ENCODE data around the gene RSPO4.
"Not testable (repeated sequence)": the region's sequence is repeated elsewhere in the genome, so short reads cannot be mapped to it uniquely, and the experiment has no call there.

RSPO4 gene

DNA sequence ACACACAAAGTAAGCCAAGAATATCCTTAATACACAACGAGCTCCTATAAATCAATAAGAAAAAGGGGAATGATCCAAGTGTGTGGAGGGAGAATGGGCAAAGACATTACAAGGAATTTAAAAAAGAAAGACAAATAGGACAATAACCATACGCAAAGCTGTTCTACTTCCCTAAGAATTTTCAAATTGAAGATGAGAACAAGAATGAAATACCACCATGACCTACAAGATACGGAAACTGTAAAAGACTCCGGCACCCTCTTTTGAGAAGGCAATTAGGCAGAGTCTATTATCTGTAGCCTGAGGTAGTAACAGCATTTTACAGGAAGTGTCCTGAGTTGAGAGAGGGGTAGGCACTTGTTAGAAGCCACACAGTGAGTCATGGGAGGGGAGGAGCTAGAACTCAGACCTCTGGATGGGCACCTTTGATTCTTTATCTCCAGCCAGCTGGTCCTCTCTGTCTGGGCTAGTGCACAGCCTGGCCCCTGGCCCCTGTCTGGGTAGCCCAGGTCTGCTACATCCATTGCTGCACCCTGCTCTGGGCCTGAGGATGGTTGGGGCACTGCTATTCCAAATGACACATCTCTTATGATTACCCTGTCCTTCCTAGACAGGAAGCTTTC, 15.3 kb downstream of the RSPO4 start:
- Histone ChIP-seq H3K27me3 (ENCODE audit: insufficient read depth, low read length) (no peaks in the 10 kb centered on the region), H3K9me3 (ENCODE audit: insufficient read depth, low read depth, low read length) (no peaks in the 10 kb centered on the region), H3K9ac (ENCODE audit: low read depth, low read length) (no peak overlapping the region), H3K4me1 (ENCODE audit: insufficient read depth, low read length) (peaks cover 4% of the 10 kb centered on the region; the same call in 1 of the 2 replicates), H3K4me3 (ENCODE audit: low read length) (no peak overlapping the region), H3K27ac (ENCODE audit: low read length) (no peak overlapping the region), H3K36me3 (ENCODE audit: insufficient read depth, low read depth, low read length) (no peaks in the 10 kb centered on the region)

- H3K27ac ChIP-seq (ENCODE audit: low read length); H3K36me3 ChIP-seq (ENCODE audit: insufficient read depth, low read depth, low read length); H3K4me3 ChIP-seq (ENCODE audit: low read length); H3K9me3 ChIP-seq (ENCODE audit: insufficient read depth, low read depth, low read length); H3K4me1 ChIP-seq (ENCODE audit: insufficient read depth, low read length); H3K9ac ChIP-seq (ENCODE audit: low read depth, low read length); H3K27me3 ChIP-seq (ENCODE audit: insufficient read depth, low read length): not testable (repeated sequence)
Observed at GRCh38 chr20:984994-985393, 17.1 kb downstream of the RSPO4 start.

DNA sequence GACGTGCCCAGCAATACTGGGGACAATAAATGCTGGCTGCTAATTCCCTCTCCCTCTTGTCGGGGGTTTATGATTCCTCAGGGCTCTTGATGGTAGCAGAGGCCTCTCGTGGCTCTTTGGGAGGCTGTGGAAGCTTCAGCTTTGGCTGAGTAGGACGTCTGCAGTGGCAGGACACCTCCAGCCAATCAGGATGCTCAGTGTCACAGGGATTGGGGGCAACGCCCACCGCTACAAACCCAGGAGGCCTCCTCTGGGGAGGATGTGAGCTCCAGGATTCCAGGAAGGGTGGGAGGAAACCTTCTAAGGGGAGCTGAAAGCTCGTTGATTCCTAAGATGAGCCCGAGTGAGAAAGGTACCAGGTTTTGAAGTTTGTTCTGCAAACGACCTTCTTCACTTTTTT, 19.4 kb downstream of the RSPO4 start:
- Histone ChIP-seq H3K9ac (ENCODE audit: low read depth, low read length) (no peak overlapping the region), H3K27me3 (ENCODE audit: insufficient read depth, low read length) (no peaks in the 10 kb centered on the region), H3K4me1 (ENCODE audit: insufficient read depth, low read length) (no peaks in the 10 kb centered on the region), H3K27ac (ENCODE audit: low read length) (no peak overlapping the region), H3K36me3 (ENCODE audit: insufficient read depth, low read depth, low read length) (no peaks in the 10 kb centered on the region), H3K4me3 (ENCODE audit: low read length) (no peak overlapping the region), H3K9me3 (ENCODE audit: insufficient read depth, low read depth, low read length) (no peaks in the 10 kb centered on the region)

- H3K4me3 ChIP-seq (ENCODE audit: low read length): no peak overlapping the region
- no peaks in the 10 kb centered on the region for H3K4me1 ChIP-seq (ENCODE audit: insufficient read depth, low read length)
- H3K9ac ChIP-seq (ENCODE audit: low read depth, low read length): no peak overlapping the region
- no peaks in the 10 kb centered on the region for H3K9me3 ChIP-seq (ENCODE audit: insufficient read depth, low read depth, low read length)
- no peak overlapping the region for H3K27ac ChIP-seq (ENCODE audit: low read length)
- no peaks in the 10 kb centered on the region for H3K27me3 ChIP-seq (ENCODE audit: insufficient read depth, low read length)
- no peaks in the 10 kb centered on the region for H3K36me3 ChIP-seq (ENCODE audit: insufficient read depth, low read depth, low read length)
Observed at GRCh38 chr20:977021-977420, 25.1 kb downstream of the RSPO4 start.

DNA sequence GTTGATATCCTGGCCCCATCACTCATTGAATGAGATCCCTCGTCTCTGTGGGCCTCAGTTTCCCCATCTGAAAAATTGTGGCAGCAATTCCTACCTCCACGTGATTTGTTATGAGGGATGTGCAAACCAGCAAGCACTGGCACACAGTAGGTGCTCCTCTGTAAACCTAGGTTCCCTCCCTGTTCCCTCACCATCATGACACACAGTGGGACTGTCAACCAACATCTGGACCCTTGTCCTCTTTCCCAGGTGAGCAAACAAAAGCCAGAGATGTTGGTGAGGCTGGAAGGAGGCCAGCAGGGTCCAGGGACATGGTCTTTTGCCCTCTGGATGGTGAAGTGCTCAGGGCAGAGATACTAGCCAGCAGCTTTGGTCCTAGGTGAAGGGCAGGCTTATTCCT, 26.1 kb downstream of the RSPO4 start:
- Histone ChIP-seq H3K27ac (ENCODE audit: low read length) (no peak overlapping the region), H3K27me3 (ENCODE audit: insufficient read depth, low read length) (no peaks in the 10 kb centered on the region), H3K4me3 (ENCODE audit: low read length) (no peak overlapping the region), H3K9ac (ENCODE audit: low read depth, low read length) (no peak overlapping the region), H3K9me3 (ENCODE audit: insufficient read depth, low read depth, low read length) (no peaks in the 10 kb centered on the region), H3K36me3 (ENCODE audit: insufficient read depth, low read depth, low read length) (no peaks in the 10 kb centered on the region), H3K4me1 (ENCODE audit: insufficient read depth, low read length) (no peaks in the 10 kb centered on the region)

DNA sequence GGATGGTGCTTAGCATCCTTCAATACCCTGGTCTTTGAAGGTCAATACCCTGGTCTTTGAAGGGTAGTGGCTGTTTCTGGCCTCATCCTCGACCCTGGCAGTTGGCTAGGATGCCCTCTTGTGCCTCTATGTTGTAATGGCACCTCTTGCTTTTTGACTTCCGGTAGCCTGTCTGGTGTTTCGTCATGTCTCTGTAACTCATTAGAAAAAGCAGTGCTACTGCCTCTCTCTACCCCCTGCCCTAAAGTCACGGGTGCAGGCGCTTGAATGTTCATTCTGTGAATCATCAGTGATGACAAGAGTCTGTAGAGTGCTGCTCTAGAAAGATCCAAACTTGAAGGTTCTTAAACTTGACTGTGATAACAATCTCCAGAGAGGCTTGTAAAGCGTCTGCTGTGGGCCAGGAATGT, 28.3 kb downstream of the RSPO4 start:
- 0 out of 2 replicates have a peak overlapping the region, but pooled peaks have one; percentile 24 for H3K9ac ChIP-seq (ENCODE audit: low read depth, low read length)
- no peaks in the 10 kb centered on the region for H3K4me1 ChIP-seq (ENCODE audit: insufficient read depth, low read length)
- no peaks in the 10 kb centered on the region for H3K27me3 ChIP-seq (ENCODE audit: insufficient read depth, low read length)
- H3K9me3 ChIP-seq (ENCODE audit: insufficient read depth, low read depth, low read length): no peaks in the 10 kb centered on the region
- no peak overlapping the region for H3K4me3 ChIP-seq (ENCODE audit: low read length)
- no peaks in the 10 kb centered on the region for H3K36me3 ChIP-seq (ENCODE audit: insufficient read depth, low read depth, low read length)
- H3K27ac ChIP-seq (ENCODE audit: low read length): no peak overlapping the region

GRCh38 chr20:972256-972655, 29.9 kb downstream of the RSPO4 start:
- H3K4me3 ChIP-seq (ENCODE audit: low read length): no peak overlapping the region
- no peaks in the 10 kb centered on the region for H3K9me3 ChIP-seq (ENCODE audit: insufficient read depth, low read depth, low read length)
- H3K9ac ChIP-seq (ENCODE audit: low read depth, low read length): no peak overlapping the region
- H3K4me1 ChIP-seq (ENCODE audit: insufficient read depth, low read length): no peaks in the 10 kb centered on the region
- H3K27ac ChIP-seq (ENCODE audit: low read length): no peak overlapping the region
- no peaks in the 10 kb centered on the region for H3K27me3 ChIP-seq (ENCODE audit: insufficient read depth, low read length)
- no peaks in the 10 kb centered on the region for H3K36me3 ChIP-seq (ENCODE audit: insufficient read depth, low read depth, low read length)

DNA sequence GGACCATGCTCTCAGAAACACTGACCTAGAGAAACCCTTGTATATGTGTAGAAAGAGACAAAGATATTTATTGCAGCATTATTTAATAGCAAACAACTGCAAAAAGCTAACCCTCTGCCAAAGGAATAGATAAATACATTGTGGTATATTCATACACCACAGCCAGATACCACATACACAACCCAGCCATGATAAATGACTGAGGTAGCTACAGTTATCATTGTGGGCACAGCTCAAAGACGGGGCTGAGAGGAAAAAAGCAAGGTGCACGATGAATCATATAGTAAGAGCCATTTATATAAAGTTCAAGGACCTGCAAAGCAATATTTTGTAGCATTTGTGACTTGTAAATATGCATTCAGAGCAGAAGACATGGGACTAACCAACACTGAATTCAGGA, 30.8 kb downstream of the RSPO4 start:
- Histone ChIP-seq H3K36me3 (ENCODE audit: insufficient read depth, low read depth, low read length) (no peaks in the 10 kb centered on the region), H3K27ac (ENCODE audit: low read length) (no peak overlapping the region), H3K9me3 (ENCODE audit: insufficient read depth, low read depth, low read length) (no peaks in the 10 kb centered on the region), H3K4me1 (ENCODE audit: insufficient read depth, low read length) (no peaks in the 10 kb centered on the region), H3K9ac (ENCODE audit: low read depth, low read length) (no peak overlapping the region), H3K27me3 (ENCODE audit: insufficient read depth, low read length) (no peaks in the 10 kb centered on the region), H3K4me3 (ENCODE audit: low read length) (no peak overlapping the region)

- H3K27ac ChIP-seq (ENCODE audit: low read length): no peak overlapping the region
- no peak overlapping the region for H3K9ac ChIP-seq (ENCODE audit: low read depth, low read length)
- no peaks in the 10 kb centered on the region for H3K4me1 ChIP-seq (ENCODE audit: insufficient read depth, low read length)
- H3K27me3 ChIP-seq (ENCODE audit: insufficient read depth, low read length): no peaks in the 10 kb centered on the region
- no peaks in the 10 kb centered on the region for H3K9me3 ChIP-seq (ENCODE audit: insufficient read depth, low read depth, low read length)
- H3K4me3 ChIP-seq (ENCODE audit: low read length): no peak overlapping the region
- no peaks in the 10 kb centered on the region for H3K36me3 ChIP-seq (ENCODE audit: insufficient read depth, low read depth, low read length)
Observed at GRCh38 chr20:969868-970267, 32.2 kb downstream of the RSPO4 start.

- Histone ChIP-seq H3K9me3 (ENCODE audit: insufficient read depth, low read depth, low read length) (no peaks in the 10 kb centered on the region), H3K36me3 (ENCODE audit: insufficient read depth, low read depth, low read length) (no peaks in the 10 kb centered on the region), H3K27ac (ENCODE audit: low read length) (no peak overlapping the region), H3K9ac (ENCODE audit: low read depth, low read length) (no peak overlapping the region), H3K4me1 (ENCODE audit: insufficient read depth, low read length) (no peaks in the 10 kb centered on the region), H3K4me3 (ENCODE audit: low read length) (no peak overlapping the region), H3K27me3 (ENCODE audit: insufficient read depth, low read length) (no peaks in the 10 kb centered on the region)
Observed at GRCh38 chr20:967796-968742, 34.0 kb downstream of the RSPO4 start.

DNA sequence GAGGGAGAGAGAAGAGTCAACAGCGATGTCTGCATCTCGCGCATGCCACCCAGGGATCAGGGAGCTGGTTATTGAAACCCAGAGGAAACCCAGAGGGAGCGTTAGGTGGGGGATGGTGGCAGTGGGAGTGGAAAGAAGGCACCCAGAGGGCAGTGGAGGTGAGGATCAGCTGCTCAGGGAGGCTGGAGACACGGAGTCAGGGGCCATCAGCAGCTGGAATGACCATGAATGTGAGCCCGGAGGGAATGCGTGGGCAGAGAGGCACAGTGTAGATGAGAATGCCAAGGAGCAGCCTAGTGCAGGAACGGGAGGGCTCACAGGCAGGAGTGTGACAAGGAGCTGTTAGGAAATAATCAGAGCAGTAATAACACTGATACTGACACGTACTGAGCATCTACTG, 36.2 kb downstream of the RSPO4 start:
- no peaks in the 10 kb centered on the region for H3K9me3 ChIP-seq (ENCODE audit: insufficient read depth, low read depth, low read length)
- no peaks in the 10 kb centered on the region for H3K36me3 ChIP-seq (ENCODE audit: insufficient read depth, low read depth, low read length)

GRCh38 chr20:963795-964194, 38.3 kb downstream of the RSPO4 start:
- H3K27ac ChIP-seq (ENCODE audit: low read length): no peak overlapping the region
- no peak overlapping the region for H3K9ac ChIP-seq (ENCODE audit: low read depth, low read length)
- H3K27me3 ChIP-seq (ENCODE audit: insufficient read depth, low read length): no peaks in the 10 kb centered on the region
- no peaks in the 10 kb centered on the region for H3K36me3 ChIP-seq (ENCODE audit: insufficient read depth, low read depth, low read length)
- no peak overlapping the region for H3K4me3 ChIP-seq (ENCODE audit: low read length)
- no peaks in the 10 kb centered on the region for H3K4me1 ChIP-seq (ENCODE audit: insufficient read depth, low read length)
- no peaks in the 10 kb centered on the region for H3K9me3 ChIP-seq (ENCODE audit: insufficient read depth, low read depth, low read length)

More for the DNA sequence above, 36.2 kb downstream of the RSPO4 start:
- no peaks in the 10 kb centered on the region for H3K4me1 ChIP-seq (ENCODE audit: insufficient read depth, low read length)
- no peak overlapping the region for H3K9ac ChIP-seq (ENCODE audit: low read depth, low read length)
- H3K27me3 ChIP-seq (ENCODE audit: insufficient read depth, low read length): no peaks in the 10 kb centered on the region
- no peak overlapping the region for H3K27ac ChIP-seq (ENCODE audit: low read length)
- no peak overlapping the region for H3K4me3 ChIP-seq (ENCODE audit: low read length)

All from iPS-20b (cell line).